GM18861 (cell line): ENCODE results near the gene ROBO2.

Experiments
- ATAC-seq: cut with Tn5 transposase; IDR thresholded peaks from one replicate; pipeline ENCODE4 v1.9.1; 2021; ENCODE audit not compliant: unreplicated experiment

ROBO2 gene

DNA sequence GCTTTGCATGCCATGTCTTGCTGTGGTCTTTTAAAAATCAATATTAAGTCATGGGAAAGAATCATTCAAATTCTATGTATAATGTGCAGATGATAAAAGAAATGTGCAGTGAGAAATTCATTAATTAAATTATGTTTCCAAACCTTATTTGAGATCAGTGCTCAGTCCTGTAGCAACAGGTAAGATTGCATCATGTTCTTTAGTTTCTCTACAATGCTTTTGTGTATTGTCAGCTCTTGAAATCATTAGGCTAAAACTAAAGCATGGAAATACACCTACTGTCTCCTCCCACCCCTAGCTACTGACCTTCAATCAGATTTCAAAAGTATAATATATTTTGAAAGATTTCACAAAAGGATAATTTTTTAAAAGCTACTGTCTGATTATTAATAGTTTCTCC lies 612.7 kb downstream of the ROBO2 start:
- no peak for ATAC-seq

DNA sequence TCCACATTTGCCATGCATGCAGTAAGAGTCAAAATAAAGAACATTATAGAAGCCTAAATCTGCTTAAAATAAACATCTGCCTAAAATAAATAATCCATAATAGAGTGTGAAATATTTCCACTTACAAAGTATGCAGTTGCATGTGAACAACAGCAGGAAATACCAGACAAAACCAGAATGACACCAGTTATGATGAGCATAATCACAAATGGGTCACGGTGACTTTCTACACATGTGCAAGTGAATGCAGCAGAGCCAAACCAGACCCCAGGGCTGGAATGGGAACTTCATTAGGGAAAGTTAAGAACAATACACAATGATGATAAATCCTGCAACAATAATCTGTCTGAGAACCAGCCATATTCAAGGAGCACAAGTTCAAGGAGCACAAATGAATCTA lies 615.5 kb downstream of the ROBO2 start:
- no peak for ATAC-seq

DNA sequence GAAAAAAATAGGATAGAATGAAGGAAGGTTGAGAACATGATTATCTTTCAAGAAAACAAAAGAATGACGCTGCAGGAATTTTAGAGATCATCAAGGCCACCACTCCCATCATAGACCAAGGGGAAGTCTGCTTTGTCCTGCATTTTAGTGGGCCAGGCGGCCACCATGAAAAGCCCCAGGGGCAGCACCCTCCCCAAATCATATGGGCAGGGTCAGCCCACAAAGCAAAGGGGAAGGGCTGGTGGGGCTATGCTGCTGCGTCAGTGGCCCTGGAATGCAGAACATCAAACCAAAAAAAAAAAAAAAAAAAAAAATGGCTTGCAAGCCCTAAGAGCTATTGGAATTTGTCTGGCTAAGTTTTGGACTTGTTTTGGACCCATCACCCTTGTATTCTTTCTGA lies 620.8 kb downstream of the ROBO2 start:
- ATAC-seq: no peak

DNA sequence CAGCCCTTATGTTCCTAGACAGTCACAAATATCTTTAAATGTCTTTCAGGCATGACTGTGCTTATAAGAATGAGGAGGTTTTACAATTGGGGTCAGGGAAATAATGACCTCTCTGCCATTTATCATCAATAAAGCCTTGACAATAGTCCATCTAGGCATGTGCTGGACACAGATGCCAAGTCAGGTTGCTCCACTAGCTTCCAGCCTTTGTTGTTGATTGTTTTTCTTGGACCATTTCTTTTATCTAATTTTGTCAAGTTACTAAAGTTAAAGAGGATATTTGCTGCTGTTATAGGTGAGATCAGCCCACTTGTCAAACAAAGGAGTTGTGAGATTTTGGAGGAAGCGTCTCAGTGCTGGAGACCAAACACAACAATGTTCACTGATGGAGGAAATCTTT lies 628.0 kb downstream of the ROBO2 start:
- no peak for ATAC-seq

DNA sequence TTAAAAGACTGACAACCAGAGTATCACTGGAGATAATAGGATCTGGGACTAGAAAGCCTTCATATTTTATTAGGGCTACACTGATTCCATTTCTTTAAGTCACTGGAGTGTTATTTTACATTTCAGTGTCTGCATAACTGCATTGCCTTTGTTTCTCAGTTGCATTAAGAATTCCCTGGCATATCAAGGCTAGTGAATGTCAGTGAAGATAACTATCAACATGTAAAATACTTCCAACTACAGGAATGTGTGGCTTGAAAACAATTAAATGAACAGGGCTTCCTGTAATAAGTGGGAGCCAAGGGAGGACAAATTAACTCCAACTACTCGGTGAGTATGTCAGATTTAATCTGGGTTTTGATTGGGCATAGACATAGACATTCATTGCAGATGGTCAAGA lies 628.5 kb downstream of the ROBO2 start:
- ATAC-seq: no peak

DNA sequence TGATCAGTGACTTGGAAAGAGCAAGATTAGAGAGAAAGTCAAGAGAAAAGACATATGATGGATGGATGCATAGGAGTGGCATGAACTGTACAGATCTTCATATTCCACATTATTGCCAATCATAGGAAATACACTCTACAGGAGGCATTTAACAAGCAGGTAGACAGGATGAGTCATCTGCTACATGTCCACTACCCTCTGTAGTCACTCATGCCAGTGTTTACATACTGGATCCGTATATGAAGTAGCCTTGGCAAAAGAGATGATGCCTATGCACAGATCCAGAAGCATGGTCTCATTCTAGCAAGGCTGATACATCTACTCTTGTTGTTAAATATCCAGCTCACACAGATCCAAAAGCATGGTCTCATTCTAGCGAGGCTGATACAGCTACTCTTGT lies 632.1 kb downstream of the ROBO2 start:
- ATAC-seq: no peak

DNA sequence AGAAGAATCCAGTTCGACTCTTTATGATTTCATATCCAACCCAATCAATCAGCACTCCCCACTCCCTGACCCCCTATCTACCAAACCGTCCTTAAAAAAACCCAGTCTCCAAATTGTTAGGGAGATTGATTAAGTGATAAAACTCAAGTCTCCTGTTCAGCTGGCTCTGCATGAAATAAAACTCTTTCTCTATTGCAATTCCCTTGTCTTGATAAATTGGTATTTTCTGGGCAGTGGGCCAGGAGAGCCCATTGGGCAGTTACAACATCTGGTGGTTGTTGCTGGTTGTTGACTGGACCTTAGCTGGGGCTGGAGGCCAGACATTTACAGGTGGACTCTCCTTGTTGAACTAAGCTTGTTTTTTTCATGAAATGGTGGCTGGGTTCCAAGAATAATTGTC lies 642.3 kb downstream of the ROBO2 start:
- no peak for ATAC-seq

DNA sequence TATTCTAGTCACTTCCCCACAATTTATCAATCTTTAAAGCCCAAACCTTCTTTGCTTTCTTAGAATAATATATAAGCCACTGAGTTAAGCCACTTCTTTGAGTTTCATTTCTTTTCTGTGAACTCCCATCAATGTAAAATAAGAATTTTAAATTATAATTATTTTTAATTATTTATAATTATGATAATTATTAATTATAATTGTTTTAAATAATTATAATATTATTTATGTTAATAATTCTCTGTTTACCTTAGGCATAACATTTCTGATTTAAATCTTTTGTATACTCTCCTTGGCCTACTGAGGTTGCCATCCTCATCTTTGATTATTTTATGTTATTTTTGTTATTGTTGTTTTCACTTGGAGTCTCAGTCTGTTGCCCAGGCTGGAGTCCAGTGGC lies 644.2 kb downstream of the ROBO2 start:
- ATAC-seq: no peak

DNA sequence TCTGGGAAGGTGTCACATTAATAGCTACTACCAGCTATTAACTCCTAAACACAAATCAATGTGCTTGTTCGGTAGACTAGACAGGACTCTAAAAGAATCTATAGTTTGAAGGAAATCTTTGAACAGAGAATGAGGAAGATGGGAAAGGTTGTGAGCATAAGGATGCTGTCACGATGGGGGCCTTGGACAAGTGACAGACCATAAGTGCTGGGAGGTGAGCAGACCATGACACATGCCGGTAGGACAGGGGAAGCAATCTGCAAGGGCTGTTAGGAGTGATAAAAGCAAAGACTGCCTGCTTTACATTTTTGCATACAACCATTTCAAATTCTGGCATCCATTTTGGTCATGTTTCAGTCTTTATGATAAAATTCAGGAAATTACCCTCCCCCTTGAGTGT lies 645.8 kb downstream of the ROBO2 start:
- ATAC-seq: no peak

DNA sequence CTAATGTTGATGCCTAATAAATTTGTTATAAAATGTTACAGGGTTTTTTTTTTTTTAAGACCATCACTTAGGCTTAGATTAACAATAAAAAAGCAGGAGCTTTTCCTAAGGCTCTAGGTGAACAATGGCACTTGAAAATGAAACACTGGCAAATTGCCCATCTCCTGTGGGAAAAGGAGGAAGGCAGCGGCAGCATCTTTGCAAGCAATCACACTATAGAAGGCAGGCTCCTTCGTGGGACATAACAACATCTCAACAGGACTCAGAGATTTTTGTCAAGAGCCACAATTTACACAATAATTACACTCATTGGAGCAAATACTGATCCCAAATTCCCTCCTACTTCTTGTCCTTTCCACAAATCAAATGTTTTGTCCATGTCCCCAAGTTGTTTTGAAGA lies 646.7 kb downstream of the ROBO2 start:
- ATAC-seq: no peak

DNA sequence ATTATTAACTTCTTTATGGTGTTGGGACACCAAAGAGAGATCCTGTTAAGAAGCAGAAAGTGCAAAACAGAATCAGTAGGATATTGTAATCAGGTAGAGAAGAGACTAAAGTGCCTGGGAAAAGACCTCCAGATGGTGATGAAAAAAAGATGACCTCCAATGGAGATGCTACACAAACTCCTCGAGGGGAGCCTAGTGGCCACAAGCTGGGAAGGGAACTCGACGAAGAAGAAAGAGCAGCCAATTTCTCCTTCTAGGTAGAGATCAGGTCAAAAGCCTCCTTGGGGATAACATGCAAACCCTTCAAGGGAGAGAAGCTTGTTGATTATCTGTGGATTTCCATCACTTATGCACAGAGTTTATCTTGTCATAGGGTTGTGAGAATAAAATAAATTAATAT lies 647.6 kb downstream of the ROBO2 start:
- ATAC-seq: no peak

DNA sequence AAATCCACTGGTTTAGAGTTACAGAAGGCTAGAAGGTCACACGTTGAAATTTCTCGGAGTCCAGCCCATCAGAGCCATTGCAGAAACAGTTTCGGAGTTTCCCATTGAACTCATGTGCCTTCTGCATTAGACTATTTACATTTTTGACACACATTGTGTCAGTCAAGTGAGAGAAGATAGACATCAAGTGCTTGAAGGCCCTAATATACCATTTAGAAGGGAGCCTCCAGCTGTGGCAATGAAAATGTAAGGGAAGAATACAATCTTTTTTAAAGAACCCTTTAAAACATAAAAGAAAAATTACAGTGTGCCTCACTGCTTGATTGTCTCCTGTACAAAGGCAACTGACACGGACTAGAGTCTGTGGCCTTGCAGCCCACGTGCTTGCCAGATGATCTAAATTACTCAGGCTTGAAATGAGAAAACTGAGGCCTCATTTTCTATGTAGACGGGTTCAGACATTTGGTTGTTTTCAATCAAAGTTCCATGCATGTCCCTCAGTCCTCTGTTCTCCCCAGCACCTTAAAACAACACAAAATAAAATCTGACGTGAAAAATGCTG lies 650.5 kb downstream of the ROBO2 start:
- ATAC-seq: no peak

DNA sequence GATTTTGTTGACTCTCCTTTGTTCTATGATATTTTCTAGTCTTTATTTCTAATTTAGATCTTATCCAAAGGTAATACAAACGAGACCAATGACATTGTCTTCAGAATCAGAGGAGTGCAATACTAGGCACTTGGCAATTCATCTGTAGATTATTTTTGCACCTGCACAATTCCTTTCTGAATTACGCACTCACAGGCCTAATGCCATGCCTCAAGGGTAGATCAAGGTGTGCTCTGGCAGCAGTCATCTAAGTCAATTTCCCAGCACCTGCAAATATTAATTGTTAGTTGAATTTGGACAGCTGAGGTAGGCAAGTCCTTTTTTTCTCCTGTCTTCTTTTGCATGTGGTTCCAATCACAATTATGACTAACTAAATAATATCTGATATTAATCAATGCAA lies 653.2 kb downstream of the ROBO2 start:
- no peak for ATAC-seq

DNA sequence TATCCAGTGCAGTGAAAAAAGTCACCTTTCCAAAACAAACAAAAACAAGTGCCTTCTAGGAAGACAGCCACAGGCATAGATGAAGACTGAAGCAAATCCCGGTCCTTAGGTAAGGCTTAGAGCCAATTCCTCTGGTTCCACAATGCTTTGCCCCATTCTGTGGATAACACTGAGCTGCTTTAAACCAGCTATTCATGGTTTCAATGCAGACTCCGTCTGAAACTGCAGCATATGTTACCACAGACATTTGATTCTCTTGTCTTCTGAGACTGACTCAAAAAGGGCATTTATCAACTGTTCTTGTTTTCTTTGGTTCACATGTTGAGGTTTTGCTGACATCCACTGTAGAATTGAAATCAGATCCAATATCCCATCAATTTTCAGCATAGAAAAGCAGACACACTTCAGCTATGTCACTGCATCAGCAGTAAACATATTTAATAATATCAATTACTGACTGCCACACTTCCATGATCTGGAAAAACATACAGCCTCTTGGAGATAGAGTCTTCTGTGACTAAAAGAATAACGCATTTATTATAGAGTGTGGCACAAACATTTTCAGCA lies 659.3 kb downstream of the ROBO2 start:
- no peak for ATAC-seq
